HT1080 (cell line): Measurements from ENCODE around the gene CLEC11A. TPM values are rescaled to one million over a fixed set of nuclear protein-coding genes. Genes with fewer than 3 reads are reported as not detected.
"Not testable (repeated sequence)": the region's sequence is repeated elsewhere in the genome, so short reads cannot be mapped to it uniquely, and the experiment has no call there.

Experiments
- DNase-seq: peaks from one replicate; pipeline ENCODE4 v3.0.0-alpha.2; 2015; ENCODE audit warnings: low read depth
- total RNA-seq: library from RNA; depleted of rRNA; stranded (reverse); fragments of >200 nt; shearing (Covaris generic); gene quantifications from 2 replicates; pipeline ENCODE4 v1.2.3, GENCODE V29; 2014

The CLEC11A gene
- total RNA-seq, 1 experiment from 2014 or later, result 163 TPM

- peak; percentile 55 for DNase-seq
Measured at GRCh38 chr19:50721441-50722137, 1.6 kb upstream of the CLEC11A start.

- DNase-seq, result peak; percentile 19
Measured at GRCh38 chr19:50722201-50723013, 757 bp upstream of the CLEC11A start.

GRCh38 chr19:50723735-50724521 is 764 bp downstream of the CLEC11A start:
- peak; percentile 47 for DNase-seq

- peak; percentile 96 for DNase-seq
Measured at GRCh38 chr19:50724522-50725217, 1.5 kb downstream of the CLEC11A start.

- no peak for DNase-seq
Measured at GRCh38 chr19:50725218-50725910, 2.2 kb downstream of the CLEC11A start.

- no peak for DNase-seq
Measured at GRCh38 chr19:50725911-50726230, 2.7 kb downstream of the CLEC11A start.

- DNase-seq, result no peak
Measured at GRCh38 chr19:50728084-50728737, 5.0 kb downstream of the CLEC11A start.

GRCh38 chr19:50729894-50730293 is 6.7 kb downstream of the CLEC11A start:
- DNase-seq, result no peak

GRCh38 chr19:50735869-50736268 is 12.7 kb downstream of the CLEC11A start:
- no peak for DNase-seq

GRCh38 chr19:50736338-50736737 is 13.2 kb downstream of the CLEC11A start:
- DNase-seq, result no peak

GRCh38 chr19:50739132-50739913 is 16.2 kb downstream of the CLEC11A start:
- no peak for DNase-seq

GRCh38 chr19:50739914-50740426 is 16.8 kb downstream of the CLEC11A start:
- DNase-seq, result no peak

GRCh38 chr19:50741179-50741933 is 18.2 kb downstream of the CLEC11A start:
- no peak for DNase-seq

- DNase-seq, result no peak
Measured at GRCh38 chr19:50743537-50743936, 20.4 kb downstream of the CLEC11A start.

GRCh38 chr19:50745221-50745620 is 22.1 kb downstream of the CLEC11A start:
- DNase-seq, result no peak

GRCh38 chr19:50747141-50747540 is 24.0 kb downstream of the CLEC11A start:
- DNase-seq, result not testable (repeated sequence)

- no peak for DNase-seq
Measured at GRCh38 chr19:50749490-50749889, 26.3 kb downstream of the CLEC11A start.

- DNase-seq, result no peak
Measured at GRCh38 chr19:50750010-50750409, 26.8 kb downstream of the CLEC11A start.
